Neural cell (in vitro differentiated cells): ENCODE measurements around the gene EFCAB13.

Source experiments
- EZH2 ChIP-seq: fragments of 200-600, 300-800 bp; shearing (Covaris generic), sonication (generic); IDR thresholded peaks from 2 replicates; pipeline ENCODE4 v1.6.1; 2014; ENCODE audit warnings: antibody characterized with exemption, low read length, borderline replicate concordance, mild to moderate bottlenecking; ENCODE audit not compliant: insufficient read depth, poor library complexity, severe bottlenecking
- MXI1 ChIP-seq: fragments of 450-650 bp; conservative IDR thresholded peaks from 2 replicates; pipeline ENCODE4 v1.6.1; 2014; ENCODE audit warnings: antibody characterized with exemption, mild to moderate bottlenecking; ENCODE audit not compliant: poor library complexity, severe bottlenecking

GRCh38 chr17:47311420-47311819 lies 12.3 kb upstream of the EFCAB13 start:
- no peak for TF ChIP-seq EZH2
- TF ChIP-seq MXI1, result no peak
